ENCODE measurements around the gene HOXB9. TPM values are rescaled to one million over a fixed set of nuclear protein-coding genes. Genes with fewer than 3 reads are reported as not detected.

HOXB9 gene
- total RNA-seq, 1 donor from 2014 or later, result not detected

DNA sequence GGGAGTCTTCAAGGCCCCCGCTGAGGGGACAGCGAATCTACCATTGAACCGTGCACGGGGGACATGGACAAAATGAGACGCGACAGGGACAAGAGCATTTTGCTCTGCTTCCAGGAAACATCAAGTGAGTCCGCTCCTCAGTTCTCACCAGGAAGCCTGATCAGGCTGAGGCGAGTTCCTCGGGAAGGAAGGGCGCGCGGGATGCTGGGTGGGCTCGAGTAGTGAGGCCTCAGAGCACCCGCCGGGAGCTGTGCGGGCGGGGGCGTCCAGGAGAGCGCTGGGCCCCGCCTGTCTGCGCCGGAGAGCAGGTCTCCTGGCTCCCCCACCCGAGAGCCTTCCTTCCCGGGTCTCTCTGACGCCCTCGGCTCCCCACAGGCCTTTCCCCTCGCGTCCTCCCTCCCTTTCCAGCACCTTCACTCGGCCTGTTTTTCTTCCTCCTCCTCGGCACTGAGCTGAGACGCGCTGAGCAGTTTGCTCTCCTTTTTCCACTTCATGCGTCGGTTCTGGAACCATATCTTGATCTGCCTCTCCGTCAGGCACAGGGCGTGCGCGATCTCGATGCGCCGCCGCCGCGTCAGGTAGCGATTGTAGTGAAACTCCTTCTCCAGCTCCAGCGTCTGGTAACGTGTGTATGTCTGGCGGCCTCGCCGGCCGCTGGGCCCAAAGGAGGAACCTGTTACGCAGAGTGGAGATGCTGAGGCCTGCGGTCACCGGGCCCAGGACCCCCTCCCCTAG is 30.0 kb downstream of the HOXB9 start:
- Histone ChIP-seq H3K4me3 (peak overlapping the region; percentile 30 to 81), H3K36me3 (peaks cover 0 to 8% of the 10 kb centered on the region in 2 donors), H3K4me1 (peaks cover 9 to 19% of the 10 kb centered on the region in 2 donors), H3K27ac (peak overlapping the region in 1 of 2 donors; percentile 72), H3K27me3 (no peaks in the 10 kb centered on the region), H3K9me3 (no peaks in the 10 kb centered on the region)
- intact Hi-C loops (cut with DNase I), result loop anchor here (2.0 kb wide), 2 partner anchors 103 to 259 kb away; no protein-coding TSS in a partner anchor
- TF ChIP-seq, protein P1, sequence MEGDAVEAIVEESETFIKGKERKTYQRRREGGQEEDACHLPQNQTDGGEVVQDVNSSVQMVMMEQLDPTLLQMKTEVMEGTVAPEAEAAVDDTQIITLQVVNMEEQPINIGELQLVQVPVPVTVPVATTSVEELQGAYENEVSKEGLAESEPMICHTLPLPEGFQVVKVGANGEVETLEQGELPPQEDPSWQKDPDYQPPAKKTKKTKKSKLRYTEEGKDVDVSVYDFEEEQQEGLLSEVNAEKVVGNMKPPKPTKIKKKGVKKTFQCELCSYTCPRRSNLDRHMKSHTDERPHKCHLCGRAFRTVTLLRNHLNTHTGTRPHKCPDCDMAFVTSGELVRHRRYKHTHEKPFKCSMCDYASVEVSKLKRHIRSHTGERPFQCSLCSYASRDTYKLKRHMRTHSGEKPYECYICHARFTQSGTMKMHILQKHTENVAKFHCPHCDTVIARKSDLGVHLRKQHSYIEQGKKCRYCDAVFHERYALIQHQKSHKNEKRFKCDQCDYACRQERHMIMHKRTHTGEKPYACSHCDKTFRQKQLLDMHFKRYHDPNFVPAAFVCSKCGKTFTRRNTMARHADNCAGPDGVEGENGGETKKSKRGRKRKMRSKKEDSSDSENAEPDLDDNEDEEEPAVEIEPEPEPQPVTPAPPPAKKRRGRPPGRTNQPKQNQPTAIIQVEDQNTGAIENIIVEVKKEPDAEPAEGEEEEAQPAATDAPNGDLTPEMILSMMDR (IDR thresholded peaks at IDR 0.05), result no peak
- DNase-seq (ENCODE audit: low spot score in 2 of 2), result no peak

GRCh38 chr17:48595278-48595999 is 30.7 kb downstream of the HOXB9 start:
- no peaks in the 10 kb centered on the region for H3K9me3 ChIP-seq
- no peak overlapping the region for H3K4me3 ChIP-seq
- H3K27me3 ChIP-seq, result no peaks in the 10 kb centered on the region
- DNase-seq (ENCODE audit: low spot score in 2 of 2), result no peak
- peaks cover 9 to 19% of the 10 kb centered on the region in 2 donors for H3K4me1 ChIP-seq
- H3K36me3 ChIP-seq, result peaks cover 0 to 8% of the 10 kb centered on the region in 2 donors
- TF ChIP-seq, protein P1 (IDR thresholded peaks at IDR 0.05), result no peak
- no peak overlapping the region for H3K27ac ChIP-seq
- intact Hi-C loops (cut with DNase I), result loop anchor here (2.0 kb wide), 2 partner anchors 103 to 259 kb away; no protein-coding TSS in a partner anchor

- Histone ChIP-seq H3K36me3 (peaks cover 0 to 8% of the 10 kb centered on the region in 2 donors), H3K9me3 (no peaks in the 10 kb centered on the region), H3K4me1 (peaks cover 9 to 19% of the 10 kb centered on the region in 2 donors), H3K4me3 (no peak overlapping the region), H3K27me3 (no peaks in the 10 kb centered on the region), H3K27ac (no peak overlapping the region)
- DNase-seq (ENCODE audit: low spot score in 2 of 2), result no peak
- intact Hi-C loops (cut with DNase I), result loop anchor here (2.0 kb wide), 2 partner anchors 102 to 258 kb away; no protein-coding TSS in a partner anchor
- TF ChIP-seq, protein P1 (IDR thresholded peaks at IDR 0.05), result no peak
Measured at GRCh38 chr17:48594538-48595277, 31.4 kb downstream of the HOXB9 start.

DNA sequence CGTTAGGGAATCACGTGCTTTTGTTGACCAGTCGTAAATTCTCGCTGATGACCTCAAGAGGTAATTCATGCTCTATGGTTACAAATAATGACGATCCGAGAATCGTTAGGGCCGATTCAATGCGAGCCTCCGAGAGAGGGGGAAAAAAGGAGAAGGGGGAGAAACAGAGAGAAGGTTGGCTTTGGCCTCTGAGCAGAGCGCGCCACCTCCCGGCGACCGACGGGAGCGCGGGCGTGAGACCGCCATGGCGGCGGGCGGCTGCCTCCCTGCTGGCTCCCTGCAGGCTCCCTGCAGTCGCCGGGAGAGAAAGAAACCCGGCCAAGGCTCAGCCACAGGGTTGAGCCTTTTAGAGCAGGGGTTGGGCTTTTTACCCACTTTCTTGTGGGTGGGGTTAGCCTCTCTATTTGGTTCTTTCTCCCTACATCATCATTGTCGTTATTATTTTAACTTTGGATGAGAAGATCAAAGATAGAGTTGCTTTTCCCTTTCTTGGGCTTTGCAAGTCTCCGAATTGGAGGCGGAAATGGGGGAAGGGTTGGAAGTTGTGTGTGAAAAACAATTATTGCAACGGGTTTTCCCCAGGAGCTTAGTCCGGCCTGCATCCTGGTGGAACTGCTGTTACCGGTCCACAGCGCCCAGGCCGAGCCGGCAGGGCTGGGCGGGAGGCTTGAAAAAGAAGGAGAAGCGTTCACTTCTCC is 32.2 kb downstream of the HOXB9 start:
- Histone ChIP-seq H3K9me3 (no peaks in the 10 kb centered on the region), H3K27ac (no peak overlapping the region), H3K4me1 (peaks cover 9 to 19% of the 10 kb centered on the region in 2 donors), H3K4me3 (peak overlapping the region; percentile 49 to 65), H3K27me3 (no peaks in the 10 kb centered on the region), H3K36me3 (peaks cover 0 to 8% of the 10 kb centered on the region in 2 donors)
- TF ChIP-seq, protein P1 (IDR thresholded peaks at IDR 0.05), result peak; percentile 91 to 96 (median 96)
- DNase-seq (ENCODE audit: low spot score in 2 of 2), result peak in 1 of 2 donors; percentile 89
- intact Hi-C loops (cut with DNase I), result loop anchor here (2.0 kb wide), 3 partner anchors 101 to 257 kb away; no protein-coding TSS in a partner anchor

Data from ascending aorta (tissue), 2 donors.